K562 (cell line): ENCODE measurements around the gene SMARCA1. TPM values are rescaled to one million over a fixed set of nuclear protein-coding genes. Genes with fewer than 3 reads are reported as not detected.

Experiments used
- ATAC-seq: fragments of 200-7000 bp; cut with Tn5 transposase; 3 replicates; pipeline ENCODE4 v1.9.1; 2020; ENCODE audit warnings: moderate library complexity
- BruUV-seq: library from RNA; stranded (reverse); fragments of 400-500 nt; replicated peaks from 2 replicates; lab custom pipeline; 2021; lab: Mats Ljungman, UMichigan
- CTCF ChIA-PET: fragments of 300-600 bp; formaldehyde crosslinking; extraction: SDS; loops from one replicate; lab custom pipeline; 2021; ENCODE audit warnings: low intra/inter-chr PET ratio; lab: Yijun Ruan, JAX
- POLR2A ChIA-PET: fragments of 300-600, 350-650 bp; sonication (Branson Sonifier 250); formaldehyde crosslinking; extraction: SDS; loops from one replicate; lab custom pipeline; 2021; ENCODE audit warnings: antibody characterized with exemption, inconsistent platforms; lab: Yijun Ruan, JAX
- DNase-seq, 4 experiments: peaks; one replicate each; pipeline versions ENCODE4 v3.0.0 to v3.0.0-alpha.2; 2011 to 2018; ENCODE audit warnings: low spot score in 3 of 4, mixed read lengths in 3 of 4; ENCODE audit errors: extremely low read depth in 1 of 4
- FAIRE-seq: peaks from 2 replicates; lab custom pipeline; 2011; peaks lifted over from hg19 to GRCh38; lab: Jason Lieb, UNC
- H2AFZ ChIP-seq: 2 replicates; pipeline ENCODE4 v1.6.0; 2011; ENCODE audit warnings: low read depth, low read length, control low read depth, inconsistent platforms
- H3K27ac ChIP-seq: fragments of 200-600 bp; 3 replicates; pipeline ENCODE4 v1.8.0; 2011; ENCODE audit warnings: low read depth, mild to moderate bottlenecking, control low read depth, inconsistent platforms, low read length, moderate library complexity, mixed read lengths; ENCODE audit errors: extremely low read depth
- H3K27me3 ChIP-seq, 2 experiments: fragments of 300-600 bp in 1 of 2; 2 replicates in 1 of 2; 3 replicates in 1 of 2; pipeline versions ENCODE4 v1.6.0 to v1.8.0; 2011; ENCODE audit warnings: inconsistent platforms in 2 of 2, low read length in 2 of 2, mild to moderate bottlenecking in 1 of 2, mixed read lengths in 1 of 2, moderate library complexity in 1 of 2; ENCODE audit not compliant: control insufficient read depth in 2 of 2, insufficient read depth in 2 of 2
- H3K36me3 ChIP-seq: fragments of 300-600 bp; 3 replicates; pipeline ENCODE4 v1.8.0; 2011; ENCODE audit warnings: mild to moderate bottlenecking, low read length, inconsistent platforms; ENCODE audit not compliant: control insufficient read depth, insufficient read depth
- H3K4me1 ChIP-seq, 2 experiments: fragments of 200-600 bp in 1 of 2; replicated peaks in 1 of 2; 2 replicates in 1 of 2; 3 replicates in 1 of 2; pipeline versions ENCODE4 v1.5.1 to v1.8.0; 2011; ENCODE audit warnings: inconsistent platforms in 2 of 2, low read length in 2 of 2, mild to moderate bottlenecking in 1 of 2, mixed read lengths in 1 of 2, moderate library complexity in 1 of 2; ENCODE audit not compliant: control insufficient read depth in 2 of 2, insufficient read depth in 2 of 2
- H3K4me2 ChIP-seq: 2 replicates; pipeline ENCODE4 v1.6.1; 2011; ENCODE audit warnings: low read length, control low read depth, inconsistent platforms, mixed read lengths; ENCODE audit not compliant: insufficient read depth
- H3K4me3 ChIP-seq: fragments of 200-600 bp; sonication (generic), shearing (Covaris generic); 2 replicates; pipeline ENCODE4 v1.5.1; 2016; ENCODE audit warnings: control low read depth, inconsistent platforms
- H3K79me2 ChIP-seq: fragments of 200-600 bp; 3 replicates; pipeline ENCODE4 v1.8.0; 2011; ENCODE audit warnings: low read length, inconsistent platforms; ENCODE audit not compliant: control insufficient read depth, insufficient read depth
- H3K9ac ChIP-seq, 2 experiments: 2 replicates each; pipeline versions ENCODE4 v1.6.0 to v1.6.1; 2011; ENCODE audit warnings: low read depth in 2 of 2, low read length in 2 of 2, control low read depth in 1 of 2, inconsistent platforms in 1 of 2, mild to moderate bottlenecking in 1 of 2, mixed read lengths in 1 of 2; ENCODE audit not compliant: insufficient read depth in 1 of 2
- H3K9me1 ChIP-seq: one replicate; pipeline ENCODE4 v1.6.0; 2011; ENCODE audit warnings: inconsistent platforms, mild to moderate bottlenecking, low read length, moderate library complexity; ENCODE audit not compliant: control insufficient read depth, insufficient read depth
- H3K9me3 ChIP-seq: replicated peaks from 2 replicates; pipeline ENCODE4 v1.5.1; 2011; ENCODE audit warnings: low read depth, low read length, inconsistent platforms; ENCODE audit not compliant: control insufficient read depth, insufficient read depth
- H4K20me1 ChIP-seq: replicated peaks from 2 replicates; pipeline ENCODE4 v1.6.1; 2011; ENCODE audit warnings: low read length, inconsistent platforms, mixed read lengths; ENCODE audit not compliant: control insufficient read depth, insufficient read depth
- CCNT2 ChIP-seq: IDR thresholded peaks from 2 replicates; pipeline ENCODE4 v1.6.1; 2011; ENCODE audit warnings: borderline replicate concordance, low read depth, mild to moderate bottlenecking, moderate library complexity, mixed read lengths, low read length; ENCODE audit not compliant: insufficient read length; ENCODE audit errors: extremely low read depth
- CEBPB ChIP-seq: fragments of 450-650 bp; IDR thresholded peaks from 2 replicates; pipeline ENCODE4 v1.6.1; 2016; ENCODE audit warnings: missing genetic modification characterization, missing compliant biosample characterization
- ERF ChIP-seq: fragments of 450-650 bp; formaldehyde crosslinking; IDR thresholded peaks from 2 replicates; pipeline ENCODE4 v1.4.0; 2020; ENCODE audit warnings: mild to moderate bottlenecking, mixed read lengths
- RBM25 ChIP-seq: fragments of 200-400 bp; formaldehyde crosslinking; IDR thresholded peaks from 2 replicates; pipeline ENCODE4 v1.6.1; 2018; ENCODE audit warnings: low read length, low read depth, moderate library complexity; ENCODE audit not compliant: severe bottlenecking
- ZNF146 ChIP-seq: IDR thresholded peaks from one replicate; pipeline ENCODE4 v1.6.1; 2018; ENCODE audit warnings: missing compliant biosample characterization; ENCODE audit not compliant: unreplicated experiment
- WGBS: fragments of 100-300 bp; shearing (Covaris generic); methylation state at CpG from one replicate; pipeline ENCODE4 v1.1.6; 2016; ENCODE audit warnings: low coverage, mixed read lengths; ENCODE audit not compliant: insufficient coverage; ENCODE audit errors: missing lambda C conversion rate; 5-methylcytosine and 5-hydroxymethylcytosine counted together
- in situ Hi-C: fragments of 300-500 bp; cut with MboI; formaldehyde crosslinking; loops from 4 replicates; pipeline ENCODE4 v1.15.0; 2018; ENCODE audit warnings: inconsistent platforms, mixed read lengths
- intact Hi-C: fragments of 100-400 bp; cut with micrococcal nuclease; formaldehyde crosslinking; loops from 2 replicates; pipeline ENCODE4 v1.14.2; 2022
- polyA plus RNA-seq, 8 experiments: library from polyadenylated mRNA; depleted of rRNA in 4 of 8; stranded (reverse) in 5 of 8; unstranded in 3 of 8; fragments of >200 nt; fragmentation: Nextera tagmentation in 2 of 8; fragmentation: Illumina TruSeq in 1 of 8; extraction: Ambion mirVana in 2 of 8; extraction: Trizol in 1 of 8; gene quantifications; 2 replicates each; pipeline versions ENCODE4 v1.2.1 to v1.2.3, GENCODE V29; 2011 to 2014; ENCODE audit warnings: inconsistent platforms in 1 of 8, missing spikeins in 1 of 8
- total RNA-seq, 7 experiments: library from RNA; depleted of rRNA in 6 of 7; stranded (reverse); fragments of >200 nt in 6 of 7; fragmentation: Illumina TruSeq in 2 of 7; extraction: Trizol in 2 of 7; gene quantifications; 2 replicates each; pipeline versions ENCODE4 v1.2.1 to v1.2.3, GENCODE V29; 2011 to 2021; ENCODE audit warnings: low replicate concordance in 1 of 7

Gene SMARCA1
- total and polyA plus RNA-seq, 9 of the 15 experiments (the other 6 are each of a cell fraction or from before 2014, with no cell fraction given): 0.42 to 3.0 (median 2.0) TPM

- no TSS peak for BruUV-seq
- ATAC-seq (no peak), DNase-seq (no peak), FAIRE-seq (no peak)
- Histone ChIP-seq H2AFZ (no peak overlapping the region), H4K20me1 (no peaks in the 10 kb centered on the region), H3K4me3 (no peak overlapping the region), H3K27ac (no peak overlapping the region), H3K9me3 (no peaks in the 10 kb centered on the region), H3K27me3 (no peaks in the 10 kb centered on the region), H3K4me1 (peaks cover 0 to 12% of the 10 kb centered on the region in 2 experiments; a peak in 2 of 5 replicates), H3K9ac (no peak overlapping the region), H3K36me3 (no peaks in the 10 kb centered on the region), H3K4me2 (no peak overlapping the region), H3K9me1 (no peaks in the 10 kb centered on the region), H3K79me2 (no peaks in the 10 kb centered on the region)
- ChIA-PET CTCF (no interaction called here), POLR2A (no interaction called here)
- in situ Hi-C loops: no loop called here
- 53% methylated on average over 3 of the region's 3 CpGs for WGBS
- intact Hi-C loops: no loop called here
- peak; percentile 37; the same call in 1 of the 2 replicates for TF ChIP-seq CEBPB (tag)
- TF ChIP-seq CCNT2: no peak
- peak; percentile 61 for TF ChIP-seq ZNF146 (CRISPR knock-in tag)
- TF ChIP-seq ERF (CRISPR knock-in tag): no peak
- peak; percentile 15 for TF ChIP-seq RBM25
These were observed 1.1 kb upstream of the SMARCA1 start for GRCh38 chrX:129524250-129524850.
